H9 (cell line): Measurements from ENCODE around the gene STRA6. TPM values are rescaled to one million over a fixed set of nuclear protein-coding genes. Genes with fewer than 3 reads are reported as not detected.

Experiments
- DNase-seq: peaks from one replicate; pipeline ENCODE4 v3.0.0-alpha.2; 2017
- H2AFZ ChIP-seq: one replicate; pipeline ENCODE4 v1.6.1; 2013; ENCODE audit warnings: mild to moderate bottlenecking, low read length, control low read depth, moderate library complexity
- H2AK5ac ChIP-seq: 2 replicates; pipeline ENCODE4 v1.6.1; 2013; ENCODE audit warnings: low read length, control low read depth, mixed read lengths; ENCODE audit not compliant: insufficient read length
- H2BK120ac ChIP-seq: one replicate; pipeline ENCODE4 v1.6.1; 2013; ENCODE audit warnings: low read depth, mild to moderate bottlenecking, low read length, control low read depth, inconsistent platforms; ENCODE audit not compliant: poor library complexity, severe bottlenecking
- H2BK12ac ChIP-seq: 2 replicates; pipeline ENCODE4 v1.6.1; 2013; ENCODE audit warnings: low read length, control low read depth, mixed read lengths, low read depth; ENCODE audit not compliant: insufficient read length
- H2BK15ac ChIP-seq: 2 replicates; pipeline ENCODE4 v1.6.1; 2013; ENCODE audit warnings: low read depth, low read length, control low read depth
- H2BK20ac ChIP-seq: one replicate; pipeline ENCODE4 v1.6.1; 2013; ENCODE audit warnings: low read depth, mild to moderate bottlenecking, low read length, control low read depth, inconsistent platforms; ENCODE audit not compliant: poor library complexity, severe bottlenecking
- H2BK5ac ChIP-seq: 2 replicates; pipeline ENCODE4 v1.6.1; 2013; ENCODE audit warnings: low read length, control low read depth, mixed read lengths; ENCODE audit not compliant: insufficient read length
- H3K14ac ChIP-seq: 2 replicates; pipeline ENCODE4 v1.6.1; 2013; ENCODE audit warnings: low read length, control low read depth; ENCODE audit not compliant: insufficient read depth
- H3K18ac ChIP-seq: 2 replicates; pipeline ENCODE4 v1.6.1; 2013; ENCODE audit warnings: low read depth, mild to moderate bottlenecking, mixed read lengths, low read length, control low read depth; ENCODE audit not compliant: insufficient read length
- H3K23ac ChIP-seq: 2 replicates; pipeline ENCODE4 v1.6.1; 2013; ENCODE audit warnings: low read length, control low read depth, mixed read lengths, low read depth; ENCODE audit not compliant: insufficient read length
- H3K23me2 ChIP-seq: 2 replicates; pipeline ENCODE4 v1.6.1; 2013; ENCODE audit warnings: low read depth, mild to moderate bottlenecking, mixed read lengths, low read length, control low read depth; ENCODE audit not compliant: insufficient read length, poor library complexity, severe bottlenecking
- H3K27ac ChIP-seq: 2 replicates; pipeline ENCODE4 v1.5.1; 2013; ENCODE audit warnings: low read length, control low read depth, mixed read lengths, low read depth; ENCODE audit not compliant: insufficient read length
- H3K27me3 ChIP-seq: 2 replicates; pipeline ENCODE4 v1.6.1; 2013; ENCODE audit warnings: low read length, control low read depth, inconsistent platforms; ENCODE audit not compliant: insufficient read depth
- H3K4ac ChIP-seq: 2 replicates; pipeline ENCODE4 v1.6.1; 2013; ENCODE audit warnings: low read depth, mild to moderate bottlenecking, control low read depth, inconsistent platforms, low read length, moderate library complexity
- H3K4me1 ChIP-seq: 2 replicates; pipeline ENCODE4 v1.6.1; 2013; ENCODE audit warnings: low read length, control low read depth, inconsistent platforms; ENCODE audit not compliant: insufficient read depth
- H3K4me2 ChIP-seq: 2 replicates; pipeline ENCODE4 v1.6.1; 2013; ENCODE audit warnings: low read length, control low read depth, mixed read lengths; ENCODE audit not compliant: insufficient read length, insufficient read depth
- H3K56ac ChIP-seq: 2 replicates; pipeline ENCODE4 v1.6.1; 2013; ENCODE audit warnings: low read depth, mild to moderate bottlenecking, mixed read lengths, low read length, control low read depth; ENCODE audit not compliant: insufficient read length
- H3K79me1 ChIP-seq: 2 replicates; pipeline ENCODE4 v1.6.1; 2013; ENCODE audit warnings: low read depth, mild to moderate bottlenecking, moderate library complexity, low read length, control low read depth, inconsistent platforms; ENCODE audit not compliant: insufficient read depth, poor library complexity, severe bottlenecking
- H3K79me2 ChIP-seq: 2 replicates; pipeline ENCODE4 v1.6.1; 2013; ENCODE audit warnings: low read length, control low read depth, inconsistent platforms; ENCODE audit not compliant: insufficient read depth
- H3K9ac ChIP-seq: 2 replicates; pipeline ENCODE4 v1.6.1; 2013; ENCODE audit warnings: low read length, control low read depth, mixed read lengths; ENCODE audit not compliant: insufficient read length; ENCODE audit errors: extremely low read depth
- H3K9me3 ChIP-seq: one replicate; pipeline ENCODE4 v1.6.1; 2013; ENCODE audit warnings: low read depth, low read length, inconsistent platforms; ENCODE audit not compliant: control insufficient read depth
- H3T11ph ChIP-seq: one replicate; pipeline ENCODE4 v1.6.1; 2013; ENCODE audit warnings: mild to moderate bottlenecking, low read length, control low read depth, inconsistent platforms
- H4K20me1 ChIP-seq: one replicate; pipeline ENCODE4 v1.6.1; 2013; ENCODE audit not compliant: control insufficient read depth, insufficient read length, insufficient read depth
- H4K5ac ChIP-seq: 2 replicates; pipeline ENCODE4 v1.6.1; 2013; ENCODE audit warnings: low read depth, mild to moderate bottlenecking, mixed read lengths, low read length, control low read depth; ENCODE audit not compliant: insufficient read length
- H4K8ac ChIP-seq: replicated peaks from 2 replicates; pipeline ENCODE4 v1.6.1; 2013; ENCODE audit warnings: low read length, control low read depth, mixed read lengths, low read depth; ENCODE audit not compliant: insufficient read length
- H4K91ac ChIP-seq: 2 replicates; pipeline ENCODE4 v1.6.1; 2013; ENCODE audit warnings: low read depth, mild to moderate bottlenecking, moderate library complexity, mixed read lengths, low read length, control low read depth; ENCODE audit not compliant: insufficient read length
- H3K27ac Mint-ChIP-seq, 3 experiments: 2 replicates in 2 of 3; 3 replicates in 1 of 3; pipeline ENCODE4 v1.8.0; 2020 to 2021; ENCODE audit warnings: mixed read lengths in 3 of 3, mild to moderate bottlenecking in 1 of 3, moderate library complexity in 1 of 3
- H3K27me3 Mint-ChIP-seq: 2 replicates; pipeline ENCODE4 v1.8.0; 2021; ENCODE audit warnings: low read depth, mild to moderate bottlenecking, moderate library complexity, mixed read lengths
- H3K36me3 Mint-ChIP-seq, 3 experiments: 2 replicates in 2 of 3; 3 replicates in 1 of 3; pipeline ENCODE4 v1.8.0; 2020 to 2021; ENCODE audit warnings: low read depth in 3 of 3, mixed read lengths in 3 of 3; ENCODE audit not compliant: insufficient read depth in 1 of 3
- H3K4me1 Mint-ChIP-seq, 2 experiments: 2 replicates each; pipeline ENCODE4 v1.8.0; 2020; ENCODE audit warnings: mixed read lengths in 2 of 2
- H3K4me3 Mint-ChIP-seq, 2 experiments: 2 replicates in 1 of 2; 3 replicates in 1 of 2; pipeline ENCODE4 v1.8.0; 2020 to 2021; ENCODE audit warnings: mild to moderate bottlenecking in 2 of 2, mixed read lengths in 2 of 2, moderate library complexity in 1 of 2
- H3K9me3 Mint-ChIP-seq, 2 experiments: 2 replicates in 1 of 2; 3 replicates in 1 of 2; pipeline ENCODE4 v1.8.0; 2020; ENCODE audit warnings: mild to moderate bottlenecking in 2 of 2, mixed read lengths in 2 of 2, moderate library complexity in 1 of 2
- WGBS: extraction: QIAGEN DNeasy Blood & Tissue Kit; methylation state at CpG from one replicate; pipeline ENCODE4 v1.1.7; 2013; ENCODE audit warnings: missing lambda C conversion rate, low lambda C conversion rate, mixed read lengths; ENCODE audit not compliant: insufficient read length; ENCODE audit errors: extremely low coverage; 5-methylcytosine and 5-hydroxymethylcytosine counted together
- total RNA-seq: library from RNA; stranded (reverse); gene quantifications from 2 replicates; pipeline ENCODE4 v1.2.1, GENCODE V29; 2021
- TF ChIP-seq, protein P1 (sequence below): fragments of 200-600 bp; sonication (generic); conservative IDR thresholded peaks from 3 replicates; pipeline ENCODE4 v1.8.0; 2021; ENCODE audit warnings: antibody characterized with exemption, mild to moderate bottlenecking

The STRA6 gene
- total RNA-seq, 1 experiment from 2014 or later: 12.8 TPM

DNA sequence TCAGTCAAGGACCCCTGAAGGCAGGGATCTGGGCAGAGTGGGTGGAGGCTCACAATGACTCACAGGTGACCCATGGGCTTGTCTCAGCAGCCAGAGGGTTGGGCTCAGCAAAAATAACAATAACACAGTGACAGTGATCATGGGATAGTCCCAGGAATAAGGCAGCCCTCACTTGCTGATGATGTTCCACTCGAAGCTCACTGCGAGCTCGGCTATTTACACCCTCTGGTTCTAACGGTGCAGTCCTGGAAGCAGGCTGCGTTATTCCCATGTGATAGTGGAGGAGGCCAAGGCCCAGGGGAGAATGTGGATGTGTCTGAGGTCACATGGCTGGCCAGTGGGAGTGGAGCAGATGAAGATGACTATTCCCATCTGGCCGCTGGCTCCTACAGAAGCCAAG is 49.7 kb upstream of the STRA6 start:
- Histone ChIP-seq H3K4me2 (no peak overlapping the region), H3K79me1 (no peaks in the 10 kb centered on the region), H3K27ac (no peak overlapping the region), H2BK15ac (no peak overlapping the region), H4K91ac (no peak overlapping the region), H2BK20ac (no peak overlapping the region), H3K9me3 (no peaks in the 10 kb centered on the region), H3K79me2 (no peaks in the 10 kb centered on the region), H3K9ac (no peak overlapping the region), H4K5ac (no peak overlapping the region), H3T11ph (no peak overlapping the region), H3K14ac (no peak overlapping the region), H3K4me1 (no peaks in the 10 kb centered on the region; the same call in 1 of the 2 replicates), H3K23me2 (no peaks in the 10 kb centered on the region), H3K4ac (no peak overlapping the region), H4K20me1 (no peaks in the 10 kb centered on the region), H2AK5ac (no peak overlapping the region), H2BK120ac (no peak overlapping the region), H3K27me3 (no peaks in the 10 kb centered on the region), H2BK12ac (no peak overlapping the region), H2BK5ac (no peak overlapping the region), H3K18ac (no peak overlapping the region), H3K56ac (no peak overlapping the region), H4K8ac (no peak overlapping the region), H2AFZ (no peak overlapping the region), H3K23ac (no peak overlapping the region)
- Mint-ChIP-seq H3K27me3 (peaks cover 25% of the 10 kb centered on the region), H3K4me1 (peaks cover 11 to 23% of the 10 kb centered on the region in 2 experiments), H3K9me3 (no peaks in the 10 kb centered on the region), H3K36me3 (no peaks in the 10 kb centered on the region; a peak in 1 of 7 replicates), H3K4me3 (no peak overlapping the region), H3K27ac (no peak overlapping the region; a peak in 1 of 7 replicates)
- TF ChIP-seq, protein P1, sequence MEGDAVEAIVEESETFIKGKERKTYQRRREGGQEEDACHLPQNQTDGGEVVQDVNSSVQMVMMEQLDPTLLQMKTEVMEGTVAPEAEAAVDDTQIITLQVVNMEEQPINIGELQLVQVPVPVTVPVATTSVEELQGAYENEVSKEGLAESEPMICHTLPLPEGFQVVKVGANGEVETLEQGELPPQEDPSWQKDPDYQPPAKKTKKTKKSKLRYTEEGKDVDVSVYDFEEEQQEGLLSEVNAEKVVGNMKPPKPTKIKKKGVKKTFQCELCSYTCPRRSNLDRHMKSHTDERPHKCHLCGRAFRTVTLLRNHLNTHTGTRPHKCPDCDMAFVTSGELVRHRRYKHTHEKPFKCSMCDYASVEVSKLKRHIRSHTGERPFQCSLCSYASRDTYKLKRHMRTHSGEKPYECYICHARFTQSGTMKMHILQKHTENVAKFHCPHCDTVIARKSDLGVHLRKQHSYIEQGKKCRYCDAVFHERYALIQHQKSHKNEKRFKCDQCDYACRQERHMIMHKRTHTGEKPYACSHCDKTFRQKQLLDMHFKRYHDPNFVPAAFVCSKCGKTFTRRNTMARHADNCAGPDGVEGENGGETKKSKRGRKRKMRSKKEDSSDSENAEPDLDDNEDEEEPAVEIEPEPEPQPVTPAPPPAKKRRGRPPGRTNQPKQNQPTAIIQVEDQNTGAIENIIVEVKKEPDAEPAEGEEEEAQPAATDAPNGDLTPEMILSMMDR: no peak
- no CpG with 5 or more reads among the region's 6 CpGs for WGBS
- DNase-seq: no peak
